Caco-2 (cell line): ENCODE measurements around the gene ARHGAP24. TPM values are rescaled to one million over a fixed set of nuclear protein-coding genes. Genes with fewer than 3 reads are reported as not detected.
A peak's percentile ranks its signal among the peaks of the same experiment; 100 is the strongest.

Experiments
- BruUV-seq: library from RNA; stranded (reverse); fragments of 400-500 nt; replicated peaks from 2 replicates; lab custom pipeline; 2021; lab: Mats Ljungman, UMichigan
- CTCF ChIA-PET: fragments of 300-600 bp; sonication (Branson Sonifier 250); formaldehyde crosslinking; loops from one replicate; lab custom pipeline; 2022; ENCODE audit warnings: antibody characterized with exemption; lab: Charles Lee
- POLR2A ChIA-PET: fragments of 300-600 bp; sonication (Branson Sonifier 250); formaldehyde crosslinking; loops from one replicate; lab custom pipeline; 2022; ENCODE audit warnings: antibody characterized with exemption; lab: Charles Lee
- DNase-seq, 2 experiments: peaks; one replicate each; pipeline versions ENCODE4 v3.0.0 to v3.0.0-alpha.2; 2020 to 2022
- H3K27me3 ChIP-seq: replicated peaks from 2 replicates; pipeline ENCODE4 v1.6.0; 2011; ENCODE audit warnings: low read length; ENCODE audit not compliant: control insufficient read depth, insufficient read depth
- H3K36me3 ChIP-seq: 2 replicates; pipeline ENCODE4 v1.5.1; 2011; ENCODE audit warnings: low read length; ENCODE audit not compliant: control insufficient read depth, insufficient read depth
- H3K4me1 ChIP-seq: fragments of 250-450 bp; sonication (Bioruptor Pico); 2 replicates; pipeline ENCODE4 v1.5.1; 2020; ENCODE audit warnings: mild to moderate bottlenecking
- H3K4me3 ChIP-seq: 2 replicates; pipeline ENCODE4 v1.5.1; 2011; ENCODE audit warnings: low read depth, mild to moderate bottlenecking, control low read depth, low read length
- H3K9me3 ChIP-seq: fragments of 250-450 bp; sonication (Bioruptor Pico); 2 replicates; pipeline ENCODE4 v1.5.1; 2020; ENCODE audit warnings: mild to moderate bottlenecking, moderate library complexity
- H3K27ac Mint-ChIP-seq: one replicate; pipeline ENCODE4 v1.8.0; 2022; ENCODE audit warnings: mixed read lengths; ENCODE audit not compliant: unreplicated experiment
- H3K27me3 Mint-ChIP-seq: one replicate; pipeline ENCODE4 v1.8.0; 2022; ENCODE audit warnings: mixed read lengths; ENCODE audit not compliant: insufficient read depth, unreplicated experiment
- H3K36me3 Mint-ChIP-seq: one replicate; pipeline ENCODE4 v1.8.0; 2022; ENCODE audit warnings: mild to moderate bottlenecking, mixed read lengths; ENCODE audit not compliant: insufficient read depth, unreplicated experiment
- H3K4me1 Mint-ChIP-seq: one replicate; pipeline ENCODE4 v1.8.0; 2022; ENCODE audit warnings: low read depth, mixed read lengths; ENCODE audit not compliant: unreplicated experiment
- H3K4me3 Mint-ChIP-seq: one replicate; pipeline ENCODE4 v1.8.0; 2022; ENCODE audit warnings: mild to moderate bottlenecking, moderate library complexity, mixed read lengths; ENCODE audit not compliant: unreplicated experiment
- H3K9me3 Mint-ChIP-seq: one replicate; pipeline ENCODE4 v1.8.0; 2022; ENCODE audit warnings: mixed read lengths; ENCODE audit not compliant: unreplicated experiment
- intact Hi-C: fragments of 100-400 bp; cut with micrococcal nuclease; formaldehyde crosslinking; loops from one replicate; pipeline ENCODE4 v1.10.0; 2022; ENCODE audit not compliant: unreplicated experiment
- total RNA-seq: library from RNA; stranded (reverse); gene quantifications from 2 replicates; pipeline ENCODE4 v1.2.3, GENCODE V29; 2022
- TF ChIP-seq, protein P1 (sequence below), 2 experiments: fragments of 200-600 bp in 1 of 2; IDR thresholded peaks; 1 replicate in 1 of 2; 2 replicates in 1 of 2; pipeline versions ENCODE4 v1.5.1 to v1.8.0; 2011 to 2022; ENCODE audit warnings: antibody characterized with exemption in 1 of 2, control low read depth in 1 of 2, inconsistent platforms in 1 of 2, low read depth in 1 of 2, low read length in 1 of 2, mild to moderate bottlenecking in 1 of 2, moderate library complexity in 1 of 2; ENCODE audit not compliant: insufficient read depth in 1 of 2, severe bottlenecking in 1 of 2, unreplicated experiment in 1 of 2

Gene ARHGAP24
- total RNA-seq, 1 experiment from 2014 or later, result 2.8 TPM

DNA sequence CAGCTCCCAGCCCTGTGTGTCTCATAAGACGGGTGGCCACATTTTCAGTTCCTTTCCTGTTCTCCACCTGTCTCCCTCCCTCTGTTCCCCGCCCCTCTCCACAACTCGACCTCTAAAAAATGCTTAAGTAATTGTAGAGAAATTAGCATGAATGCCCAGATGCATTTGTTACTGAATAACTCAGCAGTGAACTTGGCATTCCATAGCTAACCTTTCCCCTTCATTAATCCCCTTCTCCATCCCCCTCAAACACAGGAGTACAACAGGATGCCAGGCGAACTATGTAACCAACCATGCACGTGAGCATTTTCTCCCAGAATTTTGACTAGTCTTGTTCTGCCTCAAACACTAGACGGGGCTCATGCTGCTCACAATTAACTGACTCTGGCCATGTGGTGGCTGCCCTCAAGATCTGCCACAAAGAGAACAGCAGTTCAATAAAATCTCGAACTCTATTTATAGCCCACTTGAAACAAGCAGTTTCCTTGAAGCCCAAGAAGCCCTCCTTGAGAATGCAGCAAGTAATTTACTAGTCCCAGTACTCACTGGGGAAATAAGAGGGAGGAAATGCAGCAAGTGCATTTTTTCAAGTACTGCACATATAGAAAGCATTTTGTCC is 351.2 kb downstream of the ARHGAP24 start:
- H3K36me3 Mint-ChIP-seq, result no peaks in the 10 kb centered on the region
- intact Hi-C loops, result loop anchor here (1.0 to 2.0 kb wide), 3 partner anchors 29 to 143 kb away; no protein-coding TSS in a partner anchor
- H3K36me3 ChIP-seq, result no peaks in the 10 kb centered on the region
- peaks cover 12% of the 10 kb centered on the region; the same call in 1 of the 2 replicates for H3K4me1 ChIP-seq
- peak in 1 of 2 experiments; percentile 40 for DNase-seq
- H3K4me3 ChIP-seq, result no peak overlapping the region
- no peaks in the 10 kb centered on the region for H3K27me3 Mint-ChIP-seq
- H3K9me3 ChIP-seq, result no peaks in the 10 kb centered on the region
- no peak overlapping the region for H3K4me3 Mint-ChIP-seq
- no peaks in the 10 kb centered on the region for H3K27me3 ChIP-seq
- no TSS peak for BruUV-seq
- peaks cover 15% of the 10 kb centered on the region for H3K4me1 Mint-ChIP-seq
- H3K27ac Mint-ChIP-seq, result peak overlapping the region; percentile 13
- ChIA-PET CTCF (interaction anchor here (1.5 kb wide), 1 partner anchor 29 kb away, joined by 5 read pairs; no protein-coding TSS in a partner anchor), POLR2A (no interaction called here)
- TF ChIP-seq, protein P1, sequence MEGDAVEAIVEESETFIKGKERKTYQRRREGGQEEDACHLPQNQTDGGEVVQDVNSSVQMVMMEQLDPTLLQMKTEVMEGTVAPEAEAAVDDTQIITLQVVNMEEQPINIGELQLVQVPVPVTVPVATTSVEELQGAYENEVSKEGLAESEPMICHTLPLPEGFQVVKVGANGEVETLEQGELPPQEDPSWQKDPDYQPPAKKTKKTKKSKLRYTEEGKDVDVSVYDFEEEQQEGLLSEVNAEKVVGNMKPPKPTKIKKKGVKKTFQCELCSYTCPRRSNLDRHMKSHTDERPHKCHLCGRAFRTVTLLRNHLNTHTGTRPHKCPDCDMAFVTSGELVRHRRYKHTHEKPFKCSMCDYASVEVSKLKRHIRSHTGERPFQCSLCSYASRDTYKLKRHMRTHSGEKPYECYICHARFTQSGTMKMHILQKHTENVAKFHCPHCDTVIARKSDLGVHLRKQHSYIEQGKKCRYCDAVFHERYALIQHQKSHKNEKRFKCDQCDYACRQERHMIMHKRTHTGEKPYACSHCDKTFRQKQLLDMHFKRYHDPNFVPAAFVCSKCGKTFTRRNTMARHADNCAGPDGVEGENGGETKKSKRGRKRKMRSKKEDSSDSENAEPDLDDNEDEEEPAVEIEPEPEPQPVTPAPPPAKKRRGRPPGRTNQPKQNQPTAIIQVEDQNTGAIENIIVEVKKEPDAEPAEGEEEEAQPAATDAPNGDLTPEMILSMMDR (IDR thresholded peaks at IDR 0.05; ENCODE audit: insufficient read depth in 1 of 2, low read depth in 1 of 2, low read length in 1 of 2, severe bottlenecking in 1 of 2, unreplicated experiment in 1 of 2), result peak; percentile 14 to 41
- no peaks in the 10 kb centered on the region for H3K9me3 Mint-ChIP-seq

DNA sequence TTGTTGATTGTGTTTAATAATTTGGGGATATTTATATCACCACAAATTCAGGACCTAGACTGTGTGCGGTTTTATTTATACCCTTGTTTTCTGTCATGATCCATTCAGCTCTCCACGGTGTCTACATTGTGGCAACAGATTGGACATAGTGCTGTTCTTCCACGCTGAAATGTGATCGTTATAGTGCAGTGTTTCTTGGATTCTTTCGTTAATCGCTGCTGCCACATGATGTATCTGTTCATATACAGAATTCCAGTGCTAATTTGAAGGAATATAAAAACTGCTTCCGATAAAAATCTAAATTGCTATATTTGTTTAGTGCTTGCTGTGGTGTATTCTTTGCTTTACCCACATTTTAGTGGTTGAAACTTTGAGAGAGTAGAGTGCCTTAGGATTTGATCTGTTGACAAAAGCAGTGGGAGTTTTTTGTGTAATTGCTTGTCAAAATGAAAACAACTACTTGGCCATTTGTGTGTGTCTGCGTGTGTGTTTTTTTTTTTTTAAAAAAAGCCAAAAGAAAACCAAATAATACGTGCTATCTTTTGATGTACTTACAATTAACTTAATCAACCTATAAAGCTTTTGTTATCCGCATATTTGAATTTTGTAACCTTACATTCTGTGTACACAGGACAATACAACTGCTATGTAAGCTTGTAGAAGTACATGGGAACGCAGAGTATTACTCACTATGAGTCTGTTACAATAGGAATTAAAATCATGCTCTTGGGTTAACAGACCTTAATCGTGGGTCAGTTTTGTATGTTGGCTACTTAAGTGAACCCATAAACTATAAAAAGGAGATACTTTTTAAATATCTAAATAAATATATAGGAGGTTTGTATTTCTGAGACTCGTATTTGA is 353.3 kb downstream of the ARHGAP24 start:
- Histone ChIP-seq H3K9me3 (no peaks in the 10 kb centered on the region), H3K27me3 (no peaks in the 10 kb centered on the region), H3K4me3 (no peak overlapping the region), H3K36me3 (no peaks in the 10 kb centered on the region), H3K4me1 (peaks cover 12% of the 10 kb centered on the region; the same call in 1 of the 2 replicates)
- TF ChIP-seq, protein P1 (IDR thresholded peaks at IDR 0.05; ENCODE audit: insufficient read depth in 1 of 2, low read depth in 1 of 2, low read length in 1 of 2, severe bottlenecking in 1 of 2, unreplicated experiment in 1 of 2), result no peak
- Mint-ChIP-seq H3K4me1 (peaks cover 15% of the 10 kb centered on the region), H3K27ac (peak overlapping the region; percentile 45), H3K27me3 (no peaks in the 10 kb centered on the region), H3K4me3 (peak overlapping the region; percentile 62), H3K36me3 (no peaks in the 10 kb centered on the region), H3K9me3 (no peaks in the 10 kb centered on the region)
- TSS peak; percentile 27 for BruUV-seq
- ChIA-PET POLR2A (no interaction called here), CTCF (interaction anchor here (1.0 to 1.4 kb wide), 2 partner anchors 32 to 136 kb away, joined by 5 read pairs; no protein-coding TSS in a partner anchor)
- intact Hi-C loops, result no loop called here
- DNase-seq, result no peak

DNA sequence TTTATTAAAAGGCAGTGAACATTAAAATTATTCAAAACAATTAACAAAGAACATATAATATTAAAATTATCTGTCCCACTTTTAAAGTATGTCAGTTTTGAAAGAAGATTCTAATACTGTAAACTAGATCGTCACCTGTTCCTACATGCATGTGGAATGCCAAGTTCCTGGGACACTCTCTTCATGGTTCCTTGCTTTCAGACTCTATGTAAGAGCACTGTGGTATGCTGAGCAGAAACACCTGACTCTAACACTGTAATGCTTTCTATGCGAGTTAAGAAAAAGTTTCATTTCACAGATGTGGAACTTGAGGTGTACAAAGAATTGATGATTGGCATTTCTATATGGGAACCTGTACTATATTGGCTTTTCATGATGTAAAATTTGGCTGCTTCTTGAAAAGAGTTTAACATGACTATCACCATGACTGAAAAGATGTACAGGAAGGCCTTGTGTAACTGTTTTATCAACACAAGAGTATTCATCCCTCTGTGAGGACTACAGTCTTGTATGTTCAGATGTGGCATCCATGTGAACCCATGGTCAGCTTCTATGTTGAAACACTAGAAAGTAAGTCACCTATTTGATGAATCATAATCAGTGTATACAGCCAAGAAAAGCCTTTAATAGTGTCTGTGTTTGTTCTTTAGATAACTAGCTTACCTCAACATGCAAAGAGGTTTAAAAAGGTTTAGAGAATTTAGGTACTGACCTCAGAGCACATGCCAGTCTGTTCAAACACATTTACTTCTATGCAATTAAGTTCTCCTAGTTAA is 354.5 kb downstream of the ARHGAP24 start:
- DNase-seq, result no peak
- no peak overlapping the region for H3K27ac Mint-ChIP-seq
- Histone ChIP-seq H3K9me3 (no peaks in the 10 kb centered on the region), H3K27me3 (no peaks in the 10 kb centered on the region), H3K4me3 (no peak overlapping the region), H3K36me3 (no peaks in the 10 kb centered on the region), H3K4me1 (peaks cover 18% of the 10 kb centered on the region; the same call in 1 of the 2 replicates)
- intact Hi-C loops, result no loop called here
- no peaks in the 10 kb centered on the region for H3K36me3 Mint-ChIP-seq
- peaks cover 15% of the 10 kb centered on the region for H3K4me1 Mint-ChIP-seq
- H3K27me3 Mint-ChIP-seq, result no peaks in the 10 kb centered on the region
- no TSS peak for BruUV-seq
- H3K9me3 Mint-ChIP-seq, result no peaks in the 10 kb centered on the region
- no peak overlapping the region for H3K4me3 Mint-ChIP-seq
- CTCF ChIA-PET, result no interaction called here
- TF ChIP-seq, protein P1 (IDR thresholded peaks at IDR 0.05; ENCODE audit: insufficient read depth in 1 of 2, low read depth in 1 of 2, low read length in 1 of 2, severe bottlenecking in 1 of 2, unreplicated experiment in 1 of 2), result no peak
- POLR2A ChIA-PET, result no interaction called here
